Thymus (tissue), 11 donors: ENCODE results near the gene GNAZ. TPM values are rescaled to one million over a fixed set of nuclear protein-coding genes. Genes with fewer than 3 reads are reported as not detected.

ENCODE experiments used
- DNase-seq, 9 donors: peaks; one replicate each; pipeline ENCODE4 v3.0.0-alpha.2; 2013; ENCODE audit warnings: low spot score in 9 of 9, low read depth in 6 of 9, missing footprints in 1 of 9
- H3K27ac ChIP-seq, 2 donors: one replicate each; pipeline ENCODE4 v1.5.1; 2013; ENCODE audit warnings: control low read depth in 1 of 2, low read depth in 1 of 2, low read length in 1 of 2, mild to moderate bottlenecking in 1 of 2, moderate library complexity in 1 of 2
- H3K27me3 ChIP-seq, 2 donors: one replicate each; pipeline ENCODE4 v1.5.1; 2013; ENCODE audit warnings: low read length in 1 of 2; ENCODE audit not compliant: control insufficient read depth in 2 of 2, insufficient read depth in 1 of 2
- H3K36me3 ChIP-seq, 2 donors: one replicate each; pipeline ENCODE4 v1.5.1; 2013; ENCODE audit warnings: low read length in 1 of 2, mild to moderate bottlenecking in 1 of 2, moderate library complexity in 1 of 2; ENCODE audit not compliant: control insufficient read depth in 2 of 2, insufficient read depth in 2 of 2
- H3K4me1 ChIP-seq, 2 donors: one replicate each; pipeline ENCODE4 v1.5.1; 2013; ENCODE audit warnings: low read length in 2 of 2; ENCODE audit not compliant: control insufficient read depth in 2 of 2, insufficient read depth in 2 of 2
- H3K4me3 ChIP-seq, 2 donors: one replicate each; pipeline ENCODE4 v1.5.1; 2013; ENCODE audit warnings: low read length in 2 of 2, control low read depth in 1 of 2, mild to moderate bottlenecking in 1 of 2
- H3K9me3 ChIP-seq, 2 donors: one replicate each; pipeline ENCODE4 v1.5.1; 2013; ENCODE audit warnings: low read length in 1 of 2, mild to moderate bottlenecking in 1 of 2; ENCODE audit not compliant: control insufficient read depth in 2 of 2, insufficient read depth in 1 of 2
- WGBS: extraction: QIAGEN DNeasy Blood & Tissue Kit; methylation state at CpG from one replicate; pipeline ENCODE4 v1.1.7; 2013; 5-methylcytosine and 5-hydroxymethylcytosine counted together
- polyA plus RNA-seq: library from polyadenylated mRNA; stranded (reverse); fragments of 200-250 nt; gene quantifications from one replicate; pipeline ENCODE4 v1.2.3, GENCODE V29; 2013
- total RNA-seq: library from RNA; stranded (reverse); fragments of 120-200 nt; gene quantifications from one replicate; pipeline ENCODE4 v1.2.4, GENCODE V29; 2013
- donor health status: healthy.

The GNAZ gene
- total and polyA plus RNA-seq, 2 donors: 0.66 to 1.1 TPM

DNA sequence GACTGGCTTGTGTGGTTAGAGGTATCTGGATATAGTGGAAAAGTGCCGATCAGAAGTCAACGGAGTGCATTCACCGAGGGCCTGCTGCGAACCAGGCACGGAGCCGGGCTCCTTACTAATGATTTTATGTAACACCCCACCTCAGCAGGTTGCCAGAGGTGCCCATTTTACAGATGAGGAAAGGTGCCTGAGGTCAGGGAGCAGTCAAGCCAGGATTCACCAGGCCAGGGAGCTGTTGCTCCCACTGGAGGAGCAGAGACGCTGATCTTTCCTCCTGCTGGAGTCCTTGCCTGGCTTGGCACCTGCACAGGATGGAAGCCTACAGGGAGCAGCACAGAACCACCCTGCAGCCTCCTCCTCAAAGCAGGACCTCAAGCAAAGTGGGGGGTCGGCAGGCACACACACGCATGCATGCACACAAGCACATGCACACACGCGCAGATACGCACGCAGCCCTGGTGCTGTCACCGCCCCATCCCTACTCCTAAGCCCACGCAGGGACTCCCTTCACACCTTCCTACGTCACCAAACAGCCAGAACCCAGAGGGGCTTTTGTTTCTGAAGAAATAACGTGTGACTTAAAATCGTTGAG lies 55.3 kb downstream of the GNAZ start:
- DNase-seq: no peak
- 95% methylated on average over 18 of the region's 18 CpGs for WGBS

DNA sequence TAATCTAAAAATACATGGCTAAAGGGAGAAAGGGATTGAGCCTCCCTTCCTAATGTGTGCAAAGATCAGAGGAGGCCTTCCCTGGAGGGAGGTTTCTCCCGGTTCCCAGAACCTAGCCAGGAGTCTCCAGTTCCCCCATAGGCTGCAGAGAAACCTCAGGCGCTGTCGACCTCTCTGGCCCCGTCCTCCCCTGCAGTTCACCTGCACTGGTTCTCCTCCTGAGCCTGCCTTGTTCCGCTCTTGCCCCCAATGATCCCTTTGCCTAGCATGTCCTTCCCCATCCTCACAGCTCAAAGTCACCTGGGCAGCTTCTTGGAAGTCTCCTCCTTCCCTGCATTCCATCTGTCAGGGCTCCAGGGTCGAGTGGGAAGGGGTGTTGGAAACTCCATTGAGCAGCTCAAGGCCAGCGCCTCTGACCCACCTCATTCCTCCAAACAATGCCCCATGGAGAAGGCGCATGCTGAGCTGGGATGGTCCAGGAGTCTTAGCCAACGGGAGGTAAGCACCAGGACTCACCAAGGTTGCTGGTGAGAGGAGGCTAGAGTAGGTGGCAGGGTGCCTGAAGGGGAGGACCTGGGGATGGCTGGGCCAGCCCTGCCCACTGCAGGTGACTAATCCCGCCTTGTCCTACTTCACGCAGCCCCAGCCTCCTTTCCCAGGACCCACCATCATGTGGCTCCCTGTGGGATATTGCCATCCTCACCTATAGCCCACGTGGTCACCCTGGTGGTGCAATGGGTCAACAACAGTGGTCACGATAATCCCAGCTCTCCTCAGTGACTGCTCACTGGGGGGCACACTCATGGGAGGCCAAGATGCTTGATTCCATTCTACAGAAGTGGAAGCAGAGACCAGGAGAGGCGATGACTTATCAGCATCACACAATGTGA lies 56.1 kb downstream of the GNAZ start:
- Histone ChIP-seq H3K4me1 (no peaks in the 10 kb centered on the region), H3K9me3 (no peaks in the 10 kb centered on the region), H3K27me3 (no peaks in the 10 kb centered on the region), H3K4me3 (no peak overlapping the region), H3K36me3 (no peaks in the 10 kb centered on the region), H3K27ac (no peak overlapping the region)
- DNase-seq: no peak
- WGBS: 93% methylated on average over 14 of the region's 14 CpGs

More for the DNA sequence above, 55.3 kb downstream of the GNAZ start:
- H3K4me3 ChIP-seq: no peak overlapping the region
- no peaks in the 10 kb centered on the region for H3K36me3 ChIP-seq
- no peaks in the 10 kb centered on the region for H3K9me3 ChIP-seq
- no peak overlapping the region for H3K27ac ChIP-seq
- H3K27me3 ChIP-seq: no peaks in the 10 kb centered on the region
- H3K4me1 ChIP-seq: no peaks in the 10 kb centered on the region

DNA sequence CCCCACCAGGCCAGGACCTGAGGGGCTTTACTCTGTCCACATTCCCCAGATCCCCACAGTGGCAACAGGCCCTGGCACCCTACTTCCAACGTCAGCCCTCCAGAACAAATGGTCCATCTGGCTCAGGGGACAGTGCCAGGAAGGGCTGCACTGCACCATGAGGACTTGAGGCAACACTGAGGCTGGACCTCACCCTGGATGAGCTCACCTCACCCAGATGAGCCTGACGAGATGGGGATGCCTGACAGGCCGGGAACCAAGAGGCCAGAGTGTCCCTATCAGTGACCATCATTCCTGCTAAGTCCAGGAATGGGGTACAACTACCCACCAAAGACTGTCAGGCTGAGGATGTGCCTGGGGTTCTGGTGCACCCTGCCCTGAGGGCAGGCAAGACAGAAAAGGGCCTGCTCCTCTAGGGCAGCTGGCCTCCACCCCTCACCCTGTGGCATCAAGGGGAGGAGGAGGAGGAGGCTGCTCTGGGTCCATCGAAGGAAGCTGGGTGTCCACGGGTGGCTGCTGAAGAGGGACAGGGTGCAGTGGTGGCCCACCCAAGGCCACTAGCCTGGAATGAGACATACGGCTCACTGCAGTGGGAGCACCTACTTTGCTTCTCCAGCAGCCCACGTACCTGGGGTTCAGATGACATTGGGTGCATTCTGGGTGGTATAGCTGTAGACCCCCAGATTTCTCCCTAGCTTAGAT lies 56.9 kb downstream of the GNAZ start:
- Histone ChIP-seq H3K36me3 (no peaks in the 10 kb centered on the region), H3K4me3 (no peak overlapping the region), H3K27me3 (no peaks in the 10 kb centered on the region), H3K27ac (no peak overlapping the region), H3K9me3 (no peaks in the 10 kb centered on the region), H3K4me1 (no peaks in the 10 kb centered on the region)
- 96% methylated on average over 7 of the region's 7 CpGs for WGBS
- DNase-seq: no peak

DNA sequence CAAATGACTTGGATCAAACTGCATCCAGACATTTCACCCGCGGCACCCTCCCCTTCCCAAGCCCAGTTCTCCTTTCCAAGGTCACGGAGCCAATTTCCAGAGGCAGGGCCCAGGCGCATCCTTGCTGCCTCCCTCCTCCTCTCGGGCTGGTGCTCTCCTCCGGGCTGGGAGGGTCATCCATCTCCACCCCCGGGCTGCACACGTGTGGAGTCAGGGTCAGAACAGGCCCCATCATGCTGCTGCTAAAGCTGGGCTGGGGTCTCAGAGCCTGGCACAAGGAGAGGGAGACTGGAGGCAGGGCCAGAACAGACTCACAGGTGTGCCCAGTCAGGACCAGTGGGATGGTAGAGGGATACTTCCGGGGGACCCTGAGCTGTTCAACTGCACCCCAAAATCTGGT lies 57.5 kb downstream of the GNAZ start:
- no peaks in the 10 kb centered on the region for H3K4me1 ChIP-seq
- no peaks in the 10 kb centered on the region for H3K9me3 ChIP-seq
- H3K27ac ChIP-seq: no peak overlapping the region
- no peak overlapping the region for H3K4me3 ChIP-seq
- H3K36me3 ChIP-seq: no peaks in the 10 kb centered on the region
- WGBS: 91% methylated on average over 9 of the region's 9 CpGs
- H3K27me3 ChIP-seq: no peaks in the 10 kb centered on the region
- DNase-seq: no peak

DNA sequence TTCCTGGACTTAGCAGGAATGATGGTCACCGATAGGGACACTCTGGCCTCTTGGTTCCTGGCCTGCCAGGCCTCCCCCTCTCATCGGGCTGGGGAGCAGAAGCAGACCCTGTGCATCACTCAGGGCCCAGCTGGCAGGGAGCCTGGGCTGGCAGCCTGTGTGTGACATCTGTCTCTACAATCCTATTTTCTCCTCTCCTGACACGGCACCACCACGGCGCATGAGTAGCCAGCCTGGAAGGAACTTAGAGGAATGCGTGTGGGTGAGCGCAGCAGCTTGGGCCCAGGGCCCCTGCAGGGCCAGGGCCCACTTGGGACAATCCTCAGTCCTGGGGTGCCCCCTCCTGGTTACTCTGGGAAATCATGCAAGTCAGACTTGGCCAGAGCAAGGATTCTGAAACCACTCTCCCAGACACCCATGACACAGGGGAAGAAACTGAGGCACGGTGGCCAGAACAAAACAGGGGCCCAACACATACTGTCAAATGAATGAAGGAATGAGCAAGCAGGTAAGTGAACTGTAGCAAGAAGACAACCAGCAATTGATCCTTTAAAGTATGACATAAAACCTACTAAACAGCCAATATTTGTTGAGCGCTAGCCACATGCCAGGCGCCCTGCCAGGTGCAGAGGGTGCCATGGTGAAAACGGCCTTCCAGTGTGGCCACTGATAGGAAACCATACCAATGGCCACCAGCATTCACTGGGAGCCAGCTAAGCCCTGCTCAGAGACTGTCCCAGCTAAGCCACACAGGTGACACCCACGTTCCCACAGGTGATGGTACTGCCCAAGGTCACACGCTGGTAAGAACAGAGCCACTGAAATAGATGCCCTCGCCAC lies 58.2 kb downstream of the GNAZ start:
- H3K27ac ChIP-seq: no peak overlapping the region
- WGBS: 59% methylated on average over 14 of the region's 14 CpGs
- H3K36me3 ChIP-seq: no peaks in the 10 kb centered on the region
- H3K4me1 ChIP-seq: no peaks in the 10 kb centered on the region
- no peaks in the 10 kb centered on the region for H3K27me3 ChIP-seq
- no peaks in the 10 kb centered on the region for H3K9me3 ChIP-seq
- H3K4me3 ChIP-seq: no peak overlapping the region
- DNase-seq: peak in 7 of 9 donors; percentile 50 to 82 (median 62)

DNA sequence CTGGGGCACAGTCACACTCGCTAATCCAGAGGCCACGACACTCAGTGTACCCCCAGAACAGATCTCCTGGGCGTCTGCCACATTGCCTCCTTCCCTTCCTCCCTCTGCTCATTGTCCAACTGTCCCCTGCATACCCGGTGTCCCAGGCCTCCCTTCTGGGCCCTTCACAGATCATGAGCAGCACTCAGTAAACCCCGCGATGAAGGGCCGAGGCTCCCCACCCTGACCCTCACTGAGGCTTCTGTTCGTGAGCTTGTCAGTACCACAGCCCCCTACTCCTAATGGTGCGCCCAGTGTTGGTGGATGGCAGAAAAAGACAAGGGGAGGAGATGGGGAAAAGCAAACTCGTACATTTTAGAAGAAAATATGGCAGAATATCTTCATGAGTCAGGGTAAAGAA lies 58.8 kb downstream of the GNAZ start:
- Histone ChIP-seq H3K27me3 (no peaks in the 10 kb centered on the region), H3K27ac (no peak overlapping the region), H3K4me1 (no peaks in the 10 kb centered on the region), H3K36me3 (no peaks in the 10 kb centered on the region), H3K4me3 (no peak overlapping the region), H3K9me3 (no peaks in the 10 kb centered on the region)
- DNase-seq: no peak
- WGBS: 87% methylated on average over 10 of the region's 10 CpGs

DNA sequence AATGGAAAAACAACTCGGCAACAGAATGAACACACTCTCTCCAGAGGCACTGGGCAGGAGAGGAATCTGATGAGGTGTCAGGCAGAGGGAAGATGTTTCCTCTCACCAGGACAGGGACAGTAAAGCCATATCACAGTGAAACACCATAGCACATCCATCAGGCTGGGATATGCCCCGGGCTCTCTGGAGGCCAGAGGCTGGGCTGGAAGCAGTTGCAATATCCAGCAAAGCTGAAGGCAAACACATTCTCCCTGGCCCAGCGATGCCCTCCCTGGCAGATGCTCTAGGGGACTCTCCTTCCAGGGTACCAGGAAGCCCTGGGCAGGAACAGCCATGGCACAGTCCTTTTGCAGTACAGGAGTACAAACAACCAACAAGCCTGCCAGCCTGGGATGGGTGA lies 60.4 kb downstream of the GNAZ start:
- no peaks in the 10 kb centered on the region for H3K9me3 ChIP-seq
- no peak overlapping the region for H3K4me3 ChIP-seq
- 93% methylated on average over 3 of the region's 3 CpGs for WGBS
- H3K4me1 ChIP-seq: no peaks in the 10 kb centered on the region
- no peak overlapping the region for H3K27ac ChIP-seq
- DNase-seq: no peak
- H3K36me3 ChIP-seq: no peaks in the 10 kb centered on the region
- H3K27me3 ChIP-seq: no peaks in the 10 kb centered on the region

DNA sequence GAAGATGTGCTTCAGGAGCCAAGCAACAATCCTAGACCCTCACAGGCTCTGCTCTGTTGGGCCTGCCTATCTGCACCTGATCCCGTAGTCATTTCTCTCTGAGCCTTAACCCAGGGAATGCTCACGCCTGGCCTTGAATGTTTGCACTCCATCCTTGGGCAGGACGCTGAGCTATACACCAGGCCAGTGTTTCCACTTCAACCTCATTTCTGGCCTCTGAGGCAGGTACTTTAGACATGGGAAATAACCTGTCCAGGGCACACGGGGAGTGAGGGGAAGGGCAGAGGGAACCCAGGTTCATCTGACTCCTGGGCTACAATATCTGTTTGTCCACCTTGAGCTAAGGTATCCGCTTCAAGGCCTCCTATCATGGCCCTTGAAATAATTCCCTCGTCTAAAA lies 61.6 kb downstream of the GNAZ start:
- Histone ChIP-seq H3K4me3 (no peak overlapping the region), H3K27ac (no peak overlapping the region), H3K36me3 (no peaks in the 10 kb centered on the region), H3K27me3 (no peaks in the 10 kb centered on the region), H3K4me1 (peaks cover 1 to 5% of the 10 kb centered on the region in 2 donors), H3K9me3 (no peaks in the 10 kb centered on the region)
- DNase-seq: no peak
- 96% methylated on average over 6 of the region's 6 CpGs for WGBS
